GF-D8 (cell line): ENCODE data around the gene IGFALS.

Experiments used
- DNase-seq: peaks from one replicate; lab custom pipeline; 2025; lab: John Stamatoyannopoulos, UW

The IGFALS gene

DNA sequence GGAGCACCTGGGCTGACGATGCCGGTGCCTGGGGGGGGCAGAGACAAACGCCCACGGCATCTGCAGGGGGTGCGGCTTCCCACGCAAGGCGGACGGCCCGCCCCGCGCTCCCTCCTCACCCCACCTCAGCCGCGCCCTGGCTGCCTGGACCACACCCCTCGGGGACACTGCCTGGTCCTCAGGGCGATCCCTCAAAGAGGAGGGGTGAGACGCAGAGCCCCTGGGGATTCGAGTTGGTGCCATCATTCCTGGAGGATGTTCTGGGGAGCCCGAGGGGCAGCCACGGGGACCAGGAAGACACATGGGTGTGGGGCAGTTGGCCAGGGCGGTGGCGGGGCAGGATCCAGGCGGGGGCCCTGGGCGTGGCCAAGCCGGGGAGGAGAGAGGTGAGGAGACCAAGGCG lies 3.9 kb downstream of the IGFALS start:
- DNase-seq = no peak

DNA sequence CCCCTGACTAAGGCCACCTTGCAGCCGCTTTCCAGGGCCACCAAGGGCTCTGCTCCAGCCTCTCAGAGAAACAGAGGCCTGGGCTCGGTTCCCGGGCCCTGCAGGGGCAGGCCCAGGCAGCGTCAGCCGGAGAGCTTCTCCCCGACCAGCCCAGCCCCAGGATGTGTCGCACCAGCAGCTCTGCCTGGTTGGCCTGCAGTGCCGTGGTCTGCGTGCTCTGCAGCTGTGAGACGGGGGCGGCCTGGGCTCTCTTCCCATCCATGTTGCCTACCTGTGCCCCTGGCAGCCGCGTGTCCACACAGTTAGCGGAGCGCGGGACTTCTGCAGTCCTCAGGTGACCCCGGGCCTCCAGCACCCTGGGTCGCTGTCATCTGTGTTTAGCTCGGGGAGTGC lies 4.8 kb downstream of the IGFALS start:
- DNase-seq = no peak

DNA sequence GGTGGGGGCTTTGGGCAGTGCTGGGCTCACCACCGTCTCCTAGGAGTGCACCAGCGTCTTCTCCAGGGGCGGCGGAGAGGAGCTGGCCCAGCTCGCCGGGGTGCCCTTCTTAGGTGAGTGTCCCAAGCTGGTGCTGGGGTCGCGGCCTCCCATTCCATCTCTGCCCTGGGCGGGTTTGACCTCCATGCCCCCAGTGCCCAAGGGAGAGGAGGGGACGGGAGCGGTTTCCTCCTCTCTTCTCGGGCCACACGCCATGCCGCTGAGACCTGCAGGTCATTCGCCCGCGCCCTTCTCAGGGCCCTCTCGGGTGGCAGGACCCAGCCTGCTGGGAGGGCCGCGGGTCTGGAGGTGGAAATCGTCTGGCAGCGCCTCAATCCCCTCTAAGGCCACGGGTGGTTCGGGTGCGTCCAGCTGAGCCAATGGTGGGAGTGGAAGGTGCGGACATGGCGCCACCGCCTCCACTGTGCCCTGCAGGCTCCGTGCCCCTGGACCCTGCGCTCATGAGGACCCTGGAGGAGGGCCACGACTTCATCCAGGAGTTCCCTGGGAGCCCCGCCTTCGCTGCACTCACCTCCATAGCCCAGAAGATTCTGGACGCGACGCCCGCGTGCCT lies 5.3 kb downstream of the IGFALS start:
- no peak for DNase-seq

DNA sequence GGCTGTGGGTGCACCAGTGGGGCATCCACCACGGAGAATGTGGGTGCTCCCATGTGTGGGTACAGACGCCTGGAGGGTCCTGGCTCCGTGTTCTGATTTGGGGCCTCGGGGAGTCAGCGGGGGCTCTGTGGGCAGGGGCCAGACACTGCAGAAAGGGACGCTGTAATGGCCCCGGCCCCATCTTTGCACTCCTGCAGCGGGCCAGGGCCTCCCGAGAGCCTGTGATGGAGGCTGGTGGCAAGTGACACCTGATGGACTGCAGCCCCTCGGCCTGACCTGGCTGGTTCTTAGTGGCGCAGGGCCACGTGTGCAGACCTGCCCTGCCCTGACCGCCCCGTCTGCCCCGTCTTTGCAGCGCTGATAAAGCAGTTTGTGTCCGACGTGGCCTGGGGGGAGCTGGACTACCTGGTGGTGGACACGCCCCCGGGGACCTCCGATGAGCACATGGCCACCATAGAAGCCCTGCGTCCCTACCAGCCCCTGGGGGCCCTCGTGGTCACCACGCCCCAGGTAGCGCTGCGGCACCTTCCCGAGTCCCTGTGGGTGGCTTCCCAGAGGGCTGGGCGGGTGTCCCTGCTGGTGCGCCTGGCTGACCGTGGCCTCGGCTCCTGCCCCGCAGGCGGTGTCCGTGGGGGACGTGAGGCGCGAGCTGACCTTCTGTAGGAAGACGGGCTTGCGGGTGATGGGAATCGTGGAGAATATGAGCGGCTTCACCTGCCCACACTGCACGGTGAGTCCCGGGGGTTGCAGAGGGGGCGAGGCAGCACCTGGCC lies 6.0 kb downstream of the IGFALS start:
- DNase-seq = no peak

DNA sequence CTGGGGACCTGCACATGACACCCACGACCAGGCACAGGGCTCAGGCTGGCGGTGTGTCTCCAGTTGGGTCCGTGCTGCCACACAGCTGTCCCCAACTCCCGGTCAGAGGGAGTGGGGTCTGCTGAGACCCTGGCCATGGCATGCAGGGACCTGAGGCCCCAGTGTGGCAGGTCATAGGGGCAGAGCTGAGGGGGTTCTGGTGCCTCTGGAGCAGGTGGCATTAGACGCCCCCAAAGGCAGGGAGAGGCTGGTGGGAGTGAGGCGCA lies 6.5 kb downstream of the IGFALS start:
- DNase-seq = no peak

DNA sequence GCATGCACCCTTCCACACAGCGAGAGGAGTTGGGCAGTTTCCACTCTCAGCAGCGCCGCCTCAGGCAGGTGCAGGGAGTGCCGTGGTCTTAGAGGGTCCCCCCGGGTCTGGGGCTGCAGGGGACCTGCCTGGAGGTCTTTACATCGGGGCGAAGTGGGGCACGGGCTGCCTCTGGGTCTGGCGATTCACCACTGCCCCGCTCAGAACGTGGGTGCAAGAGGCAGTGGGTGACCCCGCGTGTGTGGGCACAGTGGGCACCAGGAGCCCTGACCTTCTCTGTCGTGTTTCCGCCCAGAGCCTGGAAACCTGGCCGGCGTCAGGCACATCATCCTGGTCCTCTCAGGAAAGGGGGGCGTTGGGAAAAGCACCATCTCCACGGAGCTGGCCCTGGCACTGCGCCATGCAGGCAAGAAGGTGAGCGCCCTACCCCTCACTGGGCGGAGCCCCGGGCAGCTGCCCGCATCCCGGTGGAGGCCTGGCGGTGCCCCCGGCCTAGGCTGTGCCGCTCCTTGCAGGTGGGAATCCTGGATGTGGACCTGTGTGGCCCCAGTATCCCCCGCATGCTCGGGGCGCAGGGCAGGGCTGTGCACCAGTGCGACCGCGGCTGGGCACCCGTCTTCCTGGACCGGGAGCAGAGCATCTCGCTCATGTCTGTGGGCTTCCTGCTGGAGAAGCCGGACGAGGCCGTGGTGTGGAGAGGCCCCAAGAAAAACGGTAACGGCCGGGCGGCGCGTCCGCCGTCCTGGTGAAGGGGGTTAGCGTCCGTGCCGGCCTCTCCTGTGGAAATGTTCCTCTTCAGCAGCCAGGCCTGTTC lies 7.1 kb downstream of the IGFALS start:
- DNase-seq = no peak

DNA sequence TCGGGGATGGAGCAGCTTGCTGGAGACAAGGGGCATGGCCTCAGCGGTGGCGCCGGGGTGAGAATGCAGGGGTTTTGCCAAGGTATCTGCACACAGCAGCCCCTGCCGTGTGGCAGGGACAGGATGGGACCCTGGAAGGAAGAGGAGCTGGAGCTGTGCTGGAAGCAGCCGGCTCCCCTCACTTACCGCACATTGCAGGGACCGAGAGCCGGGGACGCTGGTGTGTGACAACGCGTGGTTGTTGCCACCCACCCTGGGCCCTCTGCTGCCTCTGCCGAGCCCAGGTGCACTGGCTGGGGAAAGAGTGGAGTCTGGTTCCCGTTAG lies 7.7 kb downstream of the IGFALS start:
- DNase-seq = no peak

DNA sequence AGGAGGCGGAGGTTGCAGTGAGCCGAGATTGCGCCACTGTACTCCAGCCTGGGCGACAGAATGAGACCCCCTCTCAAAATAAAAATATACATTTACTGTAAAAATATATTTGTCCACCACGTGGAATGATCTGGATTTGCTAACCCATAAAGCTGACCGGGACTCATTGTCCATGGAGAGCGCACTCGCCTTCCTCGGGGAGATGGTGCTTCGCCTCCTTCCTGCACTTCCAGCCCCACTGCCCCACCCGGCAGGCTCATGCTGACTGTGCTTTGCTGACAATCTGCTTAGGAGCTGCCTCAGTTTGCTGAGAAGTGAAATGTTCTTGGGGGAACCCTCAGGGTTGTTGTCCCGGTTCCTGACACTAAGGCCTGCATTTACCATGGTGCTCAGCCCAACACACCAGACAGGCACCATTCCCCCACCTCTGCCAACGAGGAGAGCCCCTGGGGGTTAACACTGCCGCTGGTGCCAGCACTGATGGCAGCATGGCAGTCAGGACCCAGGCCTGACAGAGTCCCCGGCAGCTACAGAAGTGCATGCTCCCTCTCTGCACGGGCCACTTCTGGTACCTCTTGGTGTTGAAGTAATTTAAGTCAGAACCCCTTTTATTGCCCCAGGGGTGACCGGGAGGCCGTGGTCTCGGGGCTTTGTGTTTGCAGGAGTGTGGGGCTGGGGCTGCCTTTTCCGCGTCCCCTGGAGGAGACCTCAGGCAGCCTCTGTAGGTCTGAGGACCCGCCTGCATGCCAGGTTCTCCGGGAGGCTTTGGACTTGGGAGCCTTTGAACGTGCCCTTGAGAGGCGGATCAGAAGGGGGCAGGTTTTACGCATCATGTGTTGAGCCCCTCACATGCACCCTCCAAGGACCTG lies 8.3 kb downstream of the IGFALS start:
- DNase-seq = no peak

DNA sequence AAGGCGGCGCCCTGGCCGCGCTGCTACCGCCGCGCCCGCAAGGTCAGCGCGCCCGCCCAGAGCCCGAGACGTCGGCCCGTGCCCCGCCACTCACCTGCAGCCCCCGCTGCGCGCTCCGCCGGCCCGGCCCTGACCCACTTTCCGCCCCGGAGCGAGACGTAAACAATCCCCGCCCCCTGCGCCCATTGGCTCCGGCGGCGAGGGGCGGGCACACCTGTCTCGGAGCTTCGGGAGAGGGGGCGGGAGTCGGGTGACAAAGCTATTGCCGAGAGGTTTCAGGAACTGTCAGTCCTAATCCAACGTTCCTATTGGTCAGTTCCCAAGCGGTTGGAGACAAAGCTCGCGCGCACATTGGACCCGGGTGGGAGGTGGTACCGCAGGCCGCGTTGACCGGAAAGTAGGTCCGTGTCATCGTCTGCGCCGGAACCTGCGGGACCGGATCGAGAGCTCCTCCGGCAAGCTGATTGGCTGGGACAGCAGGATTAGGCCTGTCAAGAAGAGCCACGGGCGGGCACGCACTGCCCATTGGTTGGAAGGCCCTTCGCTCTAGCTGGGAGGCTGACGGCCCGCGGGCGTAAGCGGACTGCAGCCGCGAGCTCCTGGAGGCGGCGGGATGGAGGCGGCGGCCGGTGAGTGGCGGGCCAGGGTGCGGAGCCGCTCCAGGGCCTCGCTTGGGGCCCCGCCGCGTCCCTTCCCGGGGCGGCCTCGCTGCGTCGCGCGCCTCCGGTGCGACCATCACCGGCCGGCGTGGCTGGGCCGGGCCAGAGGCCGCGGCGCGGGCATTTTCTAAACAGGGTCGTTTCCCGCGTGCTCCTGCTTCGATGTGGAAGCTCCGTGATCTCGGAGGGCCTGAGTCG lies 10.9 kb downstream of the IGFALS start, which contains the start of the genes NUBP2 and SPSB3:
Gene NUBP2 (plus strand): TSS at position 553 of the 857 bp plus-strand sequence. CDS start 61 bp downstream, at position 614.
Gene SPSB3 (minus strand): TSS at position 164 of the 857 bp plus-strand sequence. CDS start 1,088 bp downstream, outside the sequence.
- peak; percentile 99 for DNase-seq

DNA sequence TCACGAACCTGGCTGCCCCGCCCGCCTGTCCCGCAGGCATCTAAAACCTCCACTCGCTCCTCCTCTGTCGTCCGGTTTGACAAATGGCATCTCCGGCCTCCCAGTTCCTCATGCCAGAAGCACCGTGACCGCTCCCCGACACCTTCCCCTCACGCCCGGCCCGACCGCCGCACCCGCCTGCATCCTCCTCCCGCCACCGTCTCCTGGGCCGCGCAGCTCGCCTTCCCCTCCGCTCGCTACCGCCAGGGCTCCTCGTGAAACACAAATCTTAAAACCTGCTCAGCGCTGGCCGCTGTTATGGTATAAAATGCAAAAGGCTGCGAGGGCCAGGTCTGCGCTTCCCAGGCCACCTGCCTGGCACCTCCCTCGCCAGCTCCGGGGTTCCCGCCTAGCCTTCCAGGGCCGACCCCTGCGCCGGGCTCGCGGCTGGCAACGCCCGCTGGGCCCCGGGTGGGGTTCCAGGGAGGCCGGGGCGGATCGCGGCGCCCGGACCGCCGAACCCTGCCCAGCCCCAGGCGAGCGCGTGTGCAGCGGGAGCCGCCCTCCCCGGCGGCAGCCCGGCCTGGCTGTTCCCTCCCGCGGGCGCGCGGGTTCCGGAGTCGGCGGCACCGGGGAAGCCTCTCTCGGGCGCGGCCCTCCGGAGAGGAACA lies 11.6 kb downstream of the IGFALS start:
- no peak for DNase-seq

DNA sequence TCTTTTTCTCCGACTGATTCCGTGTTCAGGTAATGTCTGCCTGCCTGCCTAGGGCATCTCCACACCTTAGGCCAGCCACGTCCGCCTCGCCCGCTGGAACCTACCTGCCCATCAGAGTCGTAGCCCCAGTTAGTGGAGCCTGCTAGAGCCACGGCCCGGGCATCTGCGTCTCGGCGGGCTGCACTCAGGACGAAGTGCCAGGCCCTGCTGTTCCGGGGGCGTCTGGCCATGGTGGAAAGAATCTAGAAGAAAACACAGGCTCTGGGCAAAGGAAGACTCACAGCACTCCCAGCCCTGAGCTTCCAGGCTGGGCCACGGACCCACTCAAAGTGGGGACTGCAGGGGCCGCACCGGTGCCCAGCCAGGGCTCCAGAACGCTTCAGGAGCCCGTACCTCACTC lies 12.3 kb downstream of the IGFALS start:
- no peak for DNase-seq

DNA sequence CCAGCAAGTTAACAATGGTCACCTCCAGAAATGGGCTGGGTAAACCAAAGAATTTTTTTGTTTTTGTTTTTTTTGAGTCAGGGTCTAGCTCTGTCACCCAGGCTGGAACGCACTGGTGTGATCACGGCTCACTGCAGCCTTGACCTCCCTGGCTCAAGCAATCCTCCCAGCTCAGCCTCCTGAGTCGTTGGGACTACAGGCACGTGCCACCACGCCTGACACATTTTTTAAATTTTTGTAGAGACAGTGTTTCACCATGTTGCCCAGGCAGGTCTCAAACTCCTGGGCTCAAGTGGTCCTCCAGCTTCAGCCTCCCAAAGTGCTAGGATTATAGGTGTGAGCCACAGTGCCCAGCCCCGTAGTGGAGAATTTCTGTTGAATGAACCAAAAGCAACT lies 12.8 kb downstream of the IGFALS start:
- no peak for DNase-seq

DNA sequence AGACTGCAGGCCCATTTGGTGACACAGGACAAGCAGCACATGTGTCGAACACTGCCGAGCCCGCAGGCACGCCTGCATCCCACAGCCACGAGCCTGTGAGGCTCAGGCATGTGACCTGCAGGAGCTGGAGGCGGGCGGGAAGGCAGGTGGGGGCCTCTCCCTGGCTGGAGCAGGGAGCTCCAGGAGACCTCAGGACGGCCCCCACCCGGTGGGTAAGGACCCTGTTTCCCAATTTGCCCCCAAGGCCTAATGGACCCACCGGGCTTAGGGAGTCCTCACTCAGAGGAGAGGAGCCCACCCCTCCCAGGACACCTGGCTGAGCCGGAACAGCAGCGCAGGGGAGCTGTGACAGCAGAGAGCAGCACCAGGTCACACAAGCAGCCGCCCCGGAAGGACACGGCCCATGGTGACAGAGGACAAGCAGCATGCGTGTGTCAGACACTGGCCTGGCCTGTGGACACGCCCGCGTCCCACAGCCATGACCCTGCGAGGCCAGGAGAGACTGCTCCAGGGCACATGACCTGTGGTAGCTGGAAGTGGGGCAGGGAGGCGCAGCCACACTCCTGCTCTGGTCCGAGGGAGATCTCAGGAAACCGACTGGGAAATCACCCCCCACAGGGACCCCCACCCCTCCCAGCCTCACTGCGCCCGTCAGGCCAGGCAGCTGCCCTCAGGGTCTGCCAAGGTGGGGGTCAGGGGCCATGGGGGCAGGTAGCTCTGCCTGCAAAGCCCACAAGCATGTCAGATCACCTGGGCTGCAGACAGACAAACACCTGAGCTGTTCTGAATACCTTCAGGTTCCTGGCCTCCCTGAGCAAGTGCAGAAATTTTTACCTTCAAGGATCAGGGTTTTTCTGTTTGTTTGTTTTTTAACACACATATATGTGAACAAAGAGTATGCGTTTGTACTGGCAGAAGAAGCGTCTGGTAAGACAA lies 13.5 kb downstream of the IGFALS start:
- DNase-seq = no peak

DNA sequence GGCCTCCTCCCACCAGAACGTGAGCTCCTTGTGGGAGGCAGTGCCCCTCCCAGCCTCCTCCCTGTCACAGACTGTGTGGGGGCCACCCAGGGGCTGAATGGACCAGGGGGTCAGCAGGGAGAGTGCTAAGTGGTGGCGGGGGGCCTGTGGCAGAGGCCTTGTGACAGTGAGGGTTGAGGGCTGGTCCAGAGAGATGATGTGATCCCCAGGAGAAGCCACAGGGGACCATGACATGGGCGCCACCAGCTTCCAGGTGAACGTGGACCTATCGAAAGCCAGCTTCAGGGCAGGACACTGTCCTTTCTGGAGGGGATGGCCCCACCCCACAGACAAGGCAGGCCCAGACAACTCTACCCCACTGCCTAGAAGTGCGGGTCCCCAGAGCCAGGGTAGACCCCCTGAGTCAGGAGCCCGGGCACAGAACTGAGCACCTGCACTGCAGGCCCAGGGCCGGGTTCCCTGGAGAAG lies 14.2 kb downstream of the IGFALS start:
- no peak for DNase-seq

DNA sequence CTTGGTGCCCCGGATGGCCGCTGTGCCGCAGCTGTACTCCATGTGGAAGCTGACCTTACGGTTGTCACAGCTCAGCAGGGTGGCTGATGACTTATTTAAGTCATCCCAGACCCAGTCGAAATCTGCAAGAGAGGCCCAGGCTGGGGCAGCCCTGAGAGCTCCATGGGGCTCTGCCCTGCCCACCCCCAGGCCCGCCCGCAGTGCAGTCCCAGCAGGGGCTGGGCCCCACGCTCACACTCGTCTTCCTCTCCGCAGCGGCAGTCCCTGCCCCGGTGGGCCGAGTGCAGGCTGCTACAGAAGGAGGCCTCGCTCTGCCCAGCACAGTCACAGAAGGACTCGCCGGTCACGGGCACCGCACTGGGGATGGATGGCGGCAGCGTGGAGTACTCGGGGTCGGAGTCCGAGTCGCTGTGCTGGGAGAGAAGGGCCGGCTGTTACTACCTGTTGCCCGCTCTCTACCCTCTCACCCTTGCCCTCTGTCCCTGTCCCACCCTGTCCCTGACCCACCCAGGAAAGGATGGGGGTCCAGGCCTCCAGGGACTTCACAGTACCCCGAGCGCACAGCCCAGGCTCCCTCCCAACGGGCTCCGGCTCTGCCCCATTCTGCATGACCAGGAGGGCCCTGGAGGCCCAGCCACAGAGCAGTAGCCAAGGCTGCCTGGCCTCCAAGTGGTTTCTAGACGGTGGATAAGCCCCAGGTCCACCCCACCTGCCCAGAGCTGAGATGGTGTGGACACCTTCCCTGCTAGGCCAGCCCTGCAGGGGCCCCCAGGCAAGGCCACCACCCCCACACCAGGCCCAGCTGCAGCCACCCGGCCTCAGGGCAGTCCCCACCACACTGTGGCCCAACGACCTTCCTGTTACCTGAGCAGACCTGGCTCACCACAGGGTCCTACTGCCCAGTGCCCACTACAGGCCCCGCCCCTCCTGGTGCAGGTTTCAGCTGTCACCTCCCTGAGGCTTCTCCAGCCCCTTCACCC lies 15.0 kb downstream of the IGFALS start:
- no peak for DNase-seq

DNA sequence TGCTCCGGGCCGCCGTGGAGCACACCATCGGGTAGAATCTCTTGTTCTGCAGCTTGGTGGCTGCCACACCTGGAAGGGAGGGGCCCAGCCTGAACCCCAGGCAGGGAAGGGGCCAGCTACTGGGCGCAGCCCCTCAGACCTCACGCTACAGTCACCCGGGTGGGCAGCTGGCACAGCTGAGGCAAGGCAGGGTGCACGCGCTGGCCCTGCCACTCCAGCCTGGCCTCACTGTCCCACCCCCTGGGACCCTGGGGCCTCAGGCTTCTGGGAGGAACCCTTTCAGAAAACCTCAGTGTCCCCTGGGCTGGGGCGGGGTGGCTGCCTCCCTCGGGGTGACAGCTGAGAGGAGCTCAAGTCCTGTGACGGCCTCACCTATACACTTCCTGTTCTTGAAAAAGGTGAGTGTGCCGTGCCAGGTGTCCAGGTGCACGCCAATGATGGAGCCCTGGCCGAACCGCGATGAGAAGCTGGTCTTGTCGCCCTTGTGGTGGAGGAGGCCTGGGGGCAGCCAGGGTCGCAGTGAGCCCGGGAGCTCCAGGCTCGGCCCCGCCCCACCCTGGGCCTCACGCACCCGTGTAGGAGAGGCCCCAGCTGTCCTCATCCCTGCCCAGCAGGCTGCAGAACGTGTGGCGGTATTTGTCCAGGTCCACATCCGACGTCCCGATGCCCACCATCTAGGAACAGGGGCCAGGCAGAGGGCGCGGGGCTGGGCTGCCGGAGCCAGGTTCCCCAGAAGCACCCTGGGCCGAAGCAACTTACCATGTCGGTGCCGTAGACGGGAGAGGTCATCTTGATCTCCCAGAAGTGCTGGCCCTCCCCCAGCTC lies 15.9 kb downstream of the IGFALS start:
- DNase-seq = no peak

DNA sequence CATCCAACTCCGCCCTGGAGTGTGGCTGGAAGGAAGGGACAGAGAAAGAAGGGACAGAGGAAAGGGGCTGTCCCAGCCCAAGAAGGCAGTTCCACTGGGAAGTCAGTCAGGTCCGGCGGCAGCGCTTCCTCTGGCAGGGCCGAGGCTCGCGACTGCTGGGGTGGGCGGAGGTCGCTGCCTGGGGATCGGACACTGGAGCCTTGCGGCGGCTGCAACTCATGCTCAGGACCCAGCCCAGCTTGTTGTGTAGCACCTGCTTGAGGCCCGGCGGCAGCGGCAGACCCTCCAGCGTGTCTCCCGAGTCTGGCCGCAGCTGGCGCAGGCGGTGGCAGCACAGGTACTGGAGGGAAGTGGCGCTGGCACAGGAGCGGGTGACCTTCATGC lies 16.5 kb downstream of the IGFALS start:
- no peak for DNase-seq

DNA sequence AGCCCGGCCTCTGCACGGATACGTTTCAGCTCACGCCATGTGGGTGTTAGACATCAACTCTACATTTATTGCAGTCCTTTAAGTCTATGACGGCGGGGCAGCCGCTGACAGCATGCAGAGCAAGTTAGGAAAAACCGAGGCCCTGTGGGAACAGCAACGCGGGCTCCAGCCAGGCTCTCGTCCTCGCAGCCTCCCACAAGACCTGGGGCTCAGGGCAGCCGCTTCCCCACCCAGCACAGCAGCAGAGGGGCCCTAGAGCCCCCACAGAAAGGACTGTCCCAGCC lies 16.9 kb downstream of the IGFALS start:
- no peak for DNase-seq
